Suprapubic skin (tissue), 4 donors: ENCODE measurements around the gene GTF2B. TPM values are rescaled to one million over a fixed set of nuclear protein-coding genes. Genes with fewer than 3 reads are reported as not detected.

Source experiments
- DNase-seq, 2 donors: peaks; one replicate each; pipeline ENCODE4 v3.0.0-alpha.2; 2019; ENCODE audit warnings: low spot score in 2 of 2
- H3K27ac ChIP-seq: fragments of 200-600 bp; sonication (generic); one replicate; pipeline ENCODE4 v1.5.1; 2019
- H3K27me3 ChIP-seq: fragments of 200-600 bp; sonication (generic); one replicate; pipeline ENCODE4 v1.5.1; 2019
- H3K36me3 ChIP-seq: fragments of 200-600 bp; sonication (generic); one replicate; pipeline ENCODE4 v1.5.1; 2019
- H3K4me1 ChIP-seq: fragments of 200-600 bp; sonication (generic); one replicate; pipeline ENCODE4 v1.5.1; 2019
- H3K4me3 ChIP-seq: fragments of 200-600 bp; sonication (generic); one replicate; pipeline ENCODE4 v1.5.1; 2019; ENCODE audit warnings: mild to moderate bottlenecking
- H3K9me3 ChIP-seq: fragments of 200-600 bp; sonication (generic); one replicate; pipeline ENCODE4 v1.5.1; 2019
- CTCF ChIP-seq, 2 donors: fragments of 200-600 bp in 1 of 2; fragments of 450-650 bp in 1 of 2; sonication (generic) in 1 of 2; IDR thresholded peaks; one replicate each; pipeline ENCODE4 v1.5.1; 2016 to 2019; ENCODE audit warnings: antibody characterized with exemption in 2 of 2, mild to moderate bottlenecking in 1 of 2, moderate library complexity in 1 of 2
- EP300 ChIP-seq: sonication (generic); formaldehyde crosslinking; IDR thresholded peaks from one replicate; pipeline ENCODE4 v1.6.1; 2017; ENCODE audit warnings: antibody characterized with exemption
- POLR2A ChIP-seq, 2 donors: fragments of 450-650 bp; IDR thresholded peaks; one replicate each; pipeline ENCODE4 v1.6.1; 2017; ENCODE audit warnings: antibody characterized with exemption in 2 of 2, mild to moderate bottlenecking in 2 of 2, moderate library complexity in 2 of 2
- POLR2AphosphoS5 ChIP-seq, 3 donors: sonication (generic); formaldehyde crosslinking; IDR thresholded peaks; one replicate each; pipeline ENCODE4 v1.6.1; 2017; ENCODE audit warnings: antibody characterized with exemption in 3 of 3
- WGBS: methylation state at CpG from one replicate; pipeline ENCODE4 v1.1.5; 2018; 5-methylcytosine and 5-hydroxymethylcytosine counted together
- total RNA-seq, 4 donors: library from RNA; depleted of rRNA; stranded (reverse); fragments of >200 nt; gene quantifications; one replicate each; pipeline ENCODE4 v1.1.0, GENCODE V29; 2016

GTF2B gene
- total RNA-seq, 4 donors from 2014 or later, result 31.3 to 39.5 (median 35.5) TPM

DNA sequence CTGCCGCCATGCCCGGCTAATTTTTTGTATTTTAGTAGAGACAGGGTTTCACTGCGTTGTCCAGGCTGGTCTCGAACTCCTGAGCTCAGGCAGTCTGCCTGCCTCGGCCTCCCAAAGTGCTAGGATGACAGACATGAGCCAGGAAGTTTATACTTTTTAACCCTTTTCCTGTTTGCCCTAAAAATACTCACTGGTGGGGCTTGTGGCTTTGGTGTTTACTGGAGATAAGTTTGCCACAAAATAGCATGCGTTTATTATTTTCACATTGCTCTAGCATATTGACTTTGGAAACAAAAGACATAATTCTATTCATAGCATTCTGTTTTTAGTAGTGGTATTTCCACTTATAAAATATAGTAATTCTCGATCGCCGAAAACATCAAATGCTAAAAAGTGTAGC lies 19.8 kb upstream of the GTF2B start:
- H3K27me3 ChIP-seq, result no peaks in the 10 kb centered on the region
- no peak overlapping the region for H3K27ac ChIP-seq
- peaks cover 7% of the 10 kb centered on the region for H3K9me3 ChIP-seq
- DNase-seq, result no peak
- TF ChIP-seq EP300, result no peak
- no peak for TF ChIP-seq POLR2AphosphoS5 (IDR thresholded peaks at IDR 0.05)
- no peak for TF ChIP-seq POLR2A (IDR thresholded peaks at IDR 0.05)
- TF ChIP-seq CTCF (IDR thresholded peaks at IDR 0.05), result no peak
- H3K4me3 ChIP-seq, result no peak overlapping the region
- no peaks in the 10 kb centered on the region for H3K4me1 ChIP-seq
- no peaks in the 10 kb centered on the region for H3K36me3 ChIP-seq
- 84% methylated on average over 9 of the region's 9 CpGs for WGBS

- 86% methylated on average over 1 of the region's 1 CpG for WGBS
- no peaks in the 10 kb centered on the region for H3K4me1 ChIP-seq
These were observed 19.0 kb upstream of the GTF2B start for GRCh38 chr1:88910401-88910800.

GRCh38 chr1:88900883-88901282 lies 9.5 kb upstream of the GTF2B start:
- Histone ChIP-seq H3K9me3 (no peaks in the 10 kb centered on the region), H3K27me3 (no peaks in the 10 kb centered on the region), H3K36me3 (no peaks in the 10 kb centered on the region), H3K4me1 (no peaks in the 10 kb centered on the region), H3K4me3 (no peak overlapping the region), H3K27ac (no peak overlapping the region)
- TF ChIP-seq EP300, result no peak
- TF ChIP-seq POLR2A (IDR thresholded peaks at IDR 0.05), result no peak
- no peak for TF ChIP-seq POLR2AphosphoS5 (IDR thresholded peaks at IDR 0.05)
- TF ChIP-seq CTCF (IDR thresholded peaks at IDR 0.05), result no peak
- no peak for DNase-seq
- 92% methylated on average over 4 of the region's 4 CpGs for WGBS

More at GRCh38 chr1:88910401-88910800, 19.0 kb upstream of the GTF2B start:
- H3K9me3 ChIP-seq, result peaks cover 7% of the 10 kb centered on the region
- H3K4me3 ChIP-seq, result no peak overlapping the region
- H3K36me3 ChIP-seq, result no peaks in the 10 kb centered on the region
- H3K27ac ChIP-seq, result no peak overlapping the region
- no peaks in the 10 kb centered on the region for H3K27me3 ChIP-seq
- TF ChIP-seq POLR2A (IDR thresholded peaks at IDR 0.05) (no peak), POLR2AphosphoS5 (IDR thresholded peaks at IDR 0.05) (no peak), CTCF (IDR thresholded peaks at IDR 0.05) (no peak)
- DNase-seq, result no peak

DNA sequence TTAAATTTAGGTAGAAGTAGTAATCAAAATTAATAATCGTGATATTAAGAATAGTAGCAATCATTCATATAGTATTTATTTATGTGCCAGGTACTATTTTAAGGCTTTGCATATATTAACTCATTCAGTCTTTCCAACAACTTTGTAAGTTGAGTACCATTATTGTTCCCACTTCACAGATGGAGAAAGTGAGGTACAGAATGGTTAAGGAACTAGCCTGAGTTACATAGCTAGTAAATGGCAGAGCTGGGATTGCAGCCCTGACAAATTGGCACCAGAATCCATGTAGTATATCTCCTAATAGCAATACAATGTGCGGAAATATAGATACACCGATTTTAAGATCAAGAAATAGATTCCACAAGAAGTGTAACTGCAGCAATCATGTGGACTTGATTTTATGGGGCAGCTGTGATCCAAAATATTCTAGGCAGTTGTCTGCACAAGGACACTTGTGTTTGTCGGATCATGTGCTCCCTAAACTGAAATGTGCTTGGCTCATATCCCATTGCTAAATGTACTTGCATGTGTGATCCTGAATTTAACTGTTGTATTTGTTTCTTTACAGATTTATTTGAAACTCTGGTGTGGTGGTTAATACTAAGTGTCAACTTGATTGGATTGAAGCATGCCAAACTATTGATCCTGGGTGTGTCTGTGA lies 5.8 kb upstream of the GTF2B start:
- TF ChIP-seq CTCF (IDR thresholded peaks at IDR 0.05) (no peak), POLR2A (IDR thresholded peaks at IDR 0.05) (no peak), POLR2AphosphoS5 (IDR thresholded peaks at IDR 0.05) (no peak), EP300 (no peak)
- H3K27me3 ChIP-seq, result no peaks in the 10 kb centered on the region
- no peak overlapping the region for H3K27ac ChIP-seq
- no peaks in the 10 kb centered on the region for H3K36me3 ChIP-seq
- WGBS, result 72% methylated on average over 4 of the region's 4 CpGs
- no peaks in the 10 kb centered on the region for H3K4me1 ChIP-seq
- no peak overlapping the region for H3K4me3 ChIP-seq
- no peak for DNase-seq
- H3K9me3 ChIP-seq, result no peaks in the 10 kb centered on the region

- no peaks in the 10 kb centered on the region for H3K9me3 ChIP-seq
- TF ChIP-seq POLR2A (IDR thresholded peaks at IDR 0.05) (no peak), EP300 (no peak), POLR2AphosphoS5 (IDR thresholded peaks at IDR 0.05) (no peak), CTCF (IDR thresholded peaks at IDR 0.05) (no peak)
- H3K27ac ChIP-seq, result no peak overlapping the region
- no peaks in the 10 kb centered on the region for H3K27me3 ChIP-seq
- H3K36me3 ChIP-seq, result no peaks in the 10 kb centered on the region
- peaks cover 25% of the 10 kb centered on the region for H3K4me1 ChIP-seq
- no peak for DNase-seq
- 76% methylated on average over 11 of the region's 11 CpGs for WGBS
- peak overlapping the region; percentile 77 for H3K4me3 ChIP-seq
These were observed 1.1 kb upstream of the GTF2B start for GRCh38 chr1:88892357-88892877.
